Measurements from ENCODE around the gene PCSK2.

Gene PCSK2

DNA sequence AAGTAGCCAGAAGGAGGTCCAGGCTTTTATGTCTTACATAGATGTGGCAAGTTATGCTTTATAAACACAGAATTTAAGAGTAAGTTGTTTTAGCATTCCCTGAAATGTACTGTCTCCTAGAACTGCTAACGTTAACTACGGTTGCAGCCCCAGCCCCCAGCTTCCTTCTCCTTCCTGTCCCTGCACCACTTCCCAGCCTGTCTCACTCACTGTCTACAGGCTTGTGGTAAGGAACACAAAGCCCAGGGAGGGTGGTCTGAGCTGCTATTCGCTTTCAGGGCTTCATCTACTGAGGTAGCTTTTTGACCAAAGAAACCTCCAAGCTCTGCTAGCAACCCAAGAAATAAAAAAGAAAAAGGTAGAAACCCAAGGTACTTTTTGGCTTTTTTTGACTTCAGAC lies 35.9 kb downstream of the PCSK2 start:
- DNase-seq (ENCODE audit: low read depth in 2 of 2): no peak

DNA sequence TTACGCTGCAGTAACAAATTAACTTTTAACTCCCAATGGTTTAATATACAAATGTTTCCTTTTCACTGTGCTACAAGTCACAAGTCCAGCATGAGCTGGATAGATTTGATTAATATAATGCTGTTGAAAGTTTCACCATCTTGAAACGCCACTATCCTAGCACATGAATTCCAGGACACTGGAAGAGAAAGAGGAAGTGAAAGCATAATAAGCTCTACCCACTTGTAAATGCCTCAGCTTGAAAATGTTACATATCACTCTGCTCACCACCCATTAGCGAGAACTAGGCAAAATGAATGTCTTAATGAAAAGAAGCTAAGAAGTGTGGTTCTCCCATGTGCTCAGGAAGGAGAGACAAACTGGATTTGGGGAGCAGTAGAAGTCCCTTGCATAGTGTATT lies 46.9 kb downstream of the PCSK2 start:
- DNase-seq (ENCODE audit: low read depth in 2 of 2): no peak

- no peak for DNase-seq (ENCODE audit: low read depth in 2 of 2)
These were observed 49.3 kb downstream of the PCSK2 start for GRCh38 chr20:17276101-17276500.

DNA sequence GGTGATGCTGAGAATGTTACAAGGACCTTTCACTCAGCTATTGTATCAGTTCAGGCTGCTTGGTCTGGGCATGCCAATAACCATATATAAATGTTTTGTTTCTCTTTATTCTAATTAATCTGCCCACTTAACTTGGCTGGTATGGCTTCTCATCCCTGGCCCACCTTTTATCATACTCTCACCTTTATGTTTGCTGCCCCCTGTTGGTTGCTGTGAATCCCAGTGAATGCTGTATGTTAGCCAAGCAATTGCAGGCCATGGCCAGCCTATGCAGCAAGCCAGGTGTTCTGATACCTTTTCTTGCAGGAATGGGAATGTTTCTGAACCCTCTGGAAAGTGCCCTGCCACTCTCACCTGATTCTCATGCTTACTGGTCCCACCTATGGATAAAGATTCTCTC lies 54.6 kb downstream of the PCSK2 start:
- no peak for DNase-seq (ENCODE audit: low read depth in 2 of 2)

- no peak for DNase-seq (ENCODE audit: low read depth in 2 of 2)
These were observed 55.7 kb downstream of the PCSK2 start for GRCh38 chr20:17282501-17282900.

DNA sequence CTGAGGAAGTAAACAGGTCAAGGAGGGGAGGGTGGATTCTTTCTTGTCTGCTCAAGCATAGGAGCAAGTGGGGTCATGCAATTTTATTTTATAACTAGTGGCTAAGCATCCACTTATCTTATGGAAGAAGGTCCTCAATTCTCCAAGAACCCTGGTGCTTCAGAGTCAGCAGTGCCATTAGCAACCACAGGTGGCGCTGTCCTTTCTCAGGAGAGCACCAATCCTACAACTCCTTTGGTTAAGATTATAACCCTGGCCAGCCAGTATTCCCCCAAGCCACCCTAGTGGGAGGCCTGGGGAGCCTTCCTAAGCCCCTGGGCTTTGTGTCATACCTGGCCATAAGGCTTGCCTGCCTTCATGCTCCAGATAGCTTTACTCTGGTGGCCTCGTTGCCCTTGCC lies 60.7 kb downstream of the PCSK2 start:
- DNase-seq (ENCODE audit: low read depth in 2 of 2): no peak

- DNase-seq (ENCODE audit: low read depth in 2 of 2): no peak
These were observed 61.2 kb downstream of the PCSK2 start for GRCh38 chr20:17287998-17288397.

GRCh38 chr20:17295151-17295726 lies 68.4 kb downstream of the PCSK2 start:
- DNase-seq (ENCODE audit: low read depth in 2 of 2): no peak

DNA sequence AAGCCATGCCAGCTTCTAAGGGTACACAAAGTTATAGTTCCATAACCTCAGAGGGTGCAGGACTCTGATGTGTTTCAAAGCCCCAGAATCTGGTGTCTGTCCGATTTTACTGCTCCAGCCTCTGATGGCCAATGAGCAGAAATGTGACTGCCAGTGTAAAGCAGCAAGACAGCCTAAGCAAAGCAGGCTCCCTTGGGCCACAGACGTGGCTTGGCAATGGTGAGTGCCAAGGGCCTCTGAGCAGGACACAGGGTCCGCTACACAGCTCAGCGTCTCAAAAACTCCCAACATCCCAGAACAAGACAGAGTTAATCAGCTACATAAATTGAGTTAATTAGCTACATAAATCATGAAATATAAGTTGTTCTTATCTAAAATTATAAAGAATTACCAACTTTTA lies 69.2 kb downstream of the PCSK2 start:
- no peak for DNase-seq (ENCODE audit: low read depth in 2 of 2)

- no peak for DNase-seq (ENCODE audit: low read depth in 2 of 2)
These were observed 71.3 kb downstream of the PCSK2 start for GRCh38 chr20:17298171-17298570.

DNA sequence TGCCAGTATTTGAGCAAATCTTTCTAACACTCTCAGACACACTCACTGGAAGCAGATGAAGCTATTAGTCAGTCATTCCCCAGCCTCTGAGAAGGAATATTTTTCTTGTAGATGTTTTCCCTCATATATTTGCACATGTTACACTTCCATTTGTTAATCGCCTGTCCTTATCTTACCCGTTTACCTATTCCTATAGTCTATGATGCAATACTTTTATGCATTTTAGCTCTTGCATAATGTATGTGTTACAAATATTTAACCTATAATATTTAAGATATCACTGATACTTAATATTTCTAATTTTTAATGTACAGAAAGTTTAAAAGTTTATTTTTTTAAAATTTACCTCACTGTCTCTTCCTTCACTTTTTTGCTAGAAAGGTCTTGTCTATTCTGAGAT lies 71.9 kb downstream of the PCSK2 start:
- no peak for DNase-seq (ENCODE audit: low read depth in 2 of 2)

DNA sequence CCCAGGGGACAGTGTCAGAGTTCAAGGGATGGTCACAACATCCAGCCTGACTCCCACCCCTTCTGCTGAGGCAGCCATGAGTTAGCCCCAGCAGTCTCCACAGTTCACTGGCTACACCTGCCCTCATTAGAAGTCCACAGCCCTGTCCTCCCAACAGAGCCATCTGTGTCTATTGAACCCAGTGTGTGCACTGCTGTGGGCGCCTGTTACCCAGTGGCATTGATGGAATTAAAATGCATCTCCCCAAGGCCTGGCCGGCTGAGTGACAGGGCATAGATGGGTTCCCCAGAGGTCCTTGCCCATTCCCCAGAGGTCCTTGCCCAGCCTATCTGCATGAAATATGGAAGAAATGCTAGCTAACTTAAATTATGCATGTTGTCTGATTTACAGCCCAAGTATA lies 73.3 kb downstream of the PCSK2 start:
- DNase-seq (ENCODE audit: low read depth in 2 of 2): no peak

- no peak for DNase-seq (ENCODE audit: low read depth in 2 of 2)
These were observed 77.9 kb downstream of the PCSK2 start for GRCh38 chr20:17304774-17305173.

DNA sequence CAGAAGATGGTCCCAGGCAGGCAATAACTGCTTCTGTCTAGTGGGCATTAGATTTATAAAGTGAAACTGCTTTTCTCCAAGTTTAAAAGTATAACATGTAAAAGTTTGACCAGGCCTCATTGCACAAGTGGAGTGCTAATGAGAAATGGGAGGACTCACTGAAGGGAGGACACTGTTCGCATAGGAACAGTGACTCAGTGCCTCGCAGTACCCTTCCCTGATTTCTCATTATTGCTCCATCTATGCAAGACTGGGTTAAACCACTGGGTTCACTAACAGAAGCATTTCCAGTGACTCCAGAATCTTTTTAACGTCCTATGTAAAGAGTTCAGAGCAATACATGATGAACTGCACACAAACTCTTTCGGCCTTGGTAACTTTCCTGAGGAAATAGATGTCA lies 79.6 kb downstream of the PCSK2 start:
- DNase-seq (ENCODE audit: low read depth in 2 of 2): no peak

GRCh38 chr20:17314264-17314663 lies 87.4 kb downstream of the PCSK2 start:
- no peak for DNase-seq (ENCODE audit: low read depth in 2 of 2)

DNA sequence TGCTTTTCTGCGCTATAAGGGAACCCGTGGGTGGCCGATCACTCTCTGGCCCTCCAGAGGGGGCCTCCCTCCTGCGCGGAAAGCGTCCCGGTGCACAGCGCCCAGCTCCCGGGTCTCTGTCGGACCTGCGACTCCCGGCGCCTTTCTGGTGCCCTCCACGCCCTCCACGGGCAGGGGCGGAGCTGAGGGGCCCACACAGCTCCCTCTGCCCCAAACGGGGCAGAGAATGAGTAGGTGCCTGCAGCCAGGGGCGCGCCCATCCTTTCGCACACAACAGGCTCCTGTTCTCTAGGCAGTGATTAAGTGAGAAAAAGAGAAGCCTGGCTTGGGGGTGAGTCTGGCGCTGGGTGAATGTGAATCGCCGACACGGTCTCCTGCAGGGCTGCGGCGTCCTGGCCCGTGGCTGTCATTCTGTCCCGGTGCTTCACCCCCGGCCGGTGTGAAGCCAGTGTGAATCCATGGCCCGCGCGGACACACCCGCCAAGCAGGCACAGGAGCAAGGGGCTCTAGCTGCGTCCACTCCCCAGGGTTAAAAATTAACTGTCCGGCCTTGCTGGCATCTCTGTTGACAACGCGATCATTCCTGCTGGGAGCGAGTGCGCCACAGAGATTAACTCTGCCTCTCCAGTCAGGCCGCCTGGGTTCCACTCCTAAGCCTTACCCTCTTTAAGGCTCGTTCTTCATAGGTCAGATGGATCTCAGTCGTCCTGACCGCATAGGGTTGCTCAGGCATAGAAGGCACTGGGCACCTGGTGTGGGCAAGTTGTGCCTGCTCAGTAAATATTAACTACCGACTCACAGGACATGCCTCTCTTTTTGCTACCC lies 88.8 kb downstream of the PCSK2 start:
- no peak for DNase-seq (ENCODE audit: low read depth in 2 of 2)

GRCh38 chr20:17316316-17317038 lies 89.6 kb downstream of the PCSK2 start:
- no peak for DNase-seq (ENCODE audit: low read depth in 2 of 2)

- DNase-seq (ENCODE audit: low read depth in 2 of 2): no peak
These were observed 90.5 kb downstream of the PCSK2 start for GRCh38 chr20:17317341-17317740.

- DNase-seq (ENCODE audit: low read depth in 2 of 2): no peak
These were observed 93.6 kb downstream of the PCSK2 start for GRCh38 chr20:17320456-17320855.

DNA sequence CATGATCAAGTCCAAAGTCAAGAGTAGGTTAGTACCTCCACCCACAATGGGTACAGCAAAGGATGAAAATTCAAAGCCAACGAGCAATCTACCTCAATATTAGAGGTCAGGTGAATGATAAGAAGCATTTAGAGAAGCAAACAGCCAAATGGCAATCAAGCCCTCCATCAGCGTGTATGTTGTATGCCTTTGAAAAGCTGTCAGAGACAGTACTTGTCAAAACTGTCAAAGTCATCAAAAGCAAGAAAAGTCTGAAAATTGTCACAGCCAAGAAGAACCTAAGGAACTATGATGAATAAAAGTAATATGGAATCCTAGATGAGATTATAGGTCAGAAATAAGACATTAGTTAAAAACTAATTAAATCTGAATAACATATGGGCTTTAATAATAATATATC lies 99.3 kb downstream of the PCSK2 start:
- DNase-seq (ENCODE audit: low read depth in 2 of 2): no peak

- no peak for DNase-seq (ENCODE audit: low read depth in 2 of 2)
These were observed 100.6 kb downstream of the PCSK2 start for GRCh38 chr20:17327185-17328148.

DNA sequence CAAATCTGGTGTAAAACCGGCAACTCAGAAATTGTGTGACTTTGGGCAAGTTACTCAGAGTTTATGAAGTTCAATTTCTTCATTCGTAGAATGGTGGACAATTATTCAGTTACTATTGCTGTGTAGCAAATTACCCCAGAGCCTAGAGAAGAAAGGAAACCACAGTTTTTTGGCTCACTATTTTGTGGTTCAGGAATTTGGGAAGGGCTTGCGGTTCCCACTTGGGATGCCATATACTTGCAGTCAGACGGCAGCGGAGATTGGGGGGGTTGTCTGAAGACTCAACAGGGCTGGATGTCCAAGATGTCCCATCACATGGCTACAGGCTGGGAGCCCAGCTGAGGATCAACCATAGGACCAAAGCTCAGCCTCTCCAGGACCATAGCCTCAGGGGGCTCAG lies 108.1 kb downstream of the PCSK2 start:
- no peak for DNase-seq (ENCODE audit: low read depth in 2 of 2)
